GM23338 (cell line): ENCODE results near the gene PXT1. TPM values are rescaled to one million over a fixed set of nuclear protein-coding genes. Genes with fewer than 3 reads are reported as not detected.

Experiments used
- ATAC-seq: fragments of 200-7000 bp; cut with Tn5 transposase; 3 replicates; pipeline ENCODE4 v1.9.1; 2020
- DNase-seq: peaks from one replicate; pipeline ENCODE4 v3.0.0-alpha.2; 2015; ENCODE audit warnings: low spot score
- H2AFZ ChIP-seq: fragments of 200-600 bp; sonication (generic); 2 replicates; pipeline ENCODE4 v1.8.0; 2016; ENCODE audit warnings: antibody characterized with exemption, mild to moderate bottlenecking, moderate library complexity
- H3F3A ChIP-seq: fragments of 200-600 bp; sonication (generic); replicated peaks from 2 replicates; pipeline ENCODE4 v1.8.0; 2017; ENCODE audit warnings: antibody characterized with exemption, mixed run types, low read depth
- H3K27ac ChIP-seq: fragments of 200-600 bp; sonication (generic); 2 replicates; pipeline ENCODE4 v1.6.1; 2016; ENCODE audit warnings: low read depth
- H3K27me3 ChIP-seq: fragments of 200-600 bp; sonication (generic); 2 replicates; pipeline ENCODE4 v1.8.0; 2016; ENCODE audit warnings: mild to moderate bottlenecking, mixed run types, moderate library complexity; ENCODE audit not compliant: insufficient read depth
- H3K36me3 ChIP-seq: fragments of 200-600 bp; sonication (generic); 2 replicates; pipeline ENCODE4 v1.8.0; 2016; ENCODE audit warnings: mild to moderate bottlenecking; ENCODE audit not compliant: insufficient read depth
- H3K4me1 ChIP-seq: fragments of 200-600 bp; sonication (generic); 2 replicates; pipeline ENCODE4 v1.8.0; 2016; ENCODE audit warnings: mild to moderate bottlenecking, moderate library complexity; ENCODE audit not compliant: insufficient read depth
- H3K4me2 ChIP-seq: fragments of 200-600 bp; sonication (generic); 2 replicates; pipeline ENCODE4 v1.7.1; 2017; ENCODE audit warnings: mixed run types
- H3K4me3 ChIP-seq: fragments of 200-600 bp; sonication (generic); 2 replicates; pipeline ENCODE4 v1.6.1; 2016; ENCODE audit warnings: mixed run types
- H3K79me2 ChIP-seq: fragments of 200-600 bp; sonication (generic); replicated peaks from 2 replicates; pipeline ENCODE4 v1.8.0; 2017; ENCODE audit warnings: mild to moderate bottlenecking; ENCODE audit not compliant: insufficient read depth
- H3K9me2 ChIP-seq: fragments of 200-600 bp; sonication (generic); 2 replicates; pipeline ENCODE4 v1.8.0; 2017; ENCODE audit not compliant: insufficient read depth
- H4K20me1 ChIP-seq: fragments of 200-600 bp; sonication (generic); replicated peaks from 2 replicates; pipeline ENCODE4 v1.8.0; 2017; ENCODE audit warnings: mild to moderate bottlenecking; ENCODE audit not compliant: insufficient read depth
- H3K27ac Mint-ChIP-seq: 2 replicates; pipeline ENCODE4 v1.8.0; 2020; ENCODE audit warnings: inconsistent platforms, mild to moderate bottlenecking, moderate library complexity, mixed read lengths
- H3K27me3 Mint-ChIP-seq: 3 replicates; pipeline ENCODE4 v1.8.0; 2022; ENCODE audit warnings: low read depth, mild to moderate bottlenecking, moderate library complexity, mixed read lengths, inconsistent platforms; ENCODE audit not compliant: insufficient read depth, poor library complexity
- H3K36me3 Mint-ChIP-seq: 3 replicates; pipeline ENCODE4 v1.8.0; 2021; ENCODE audit warnings: low read depth, mild to moderate bottlenecking, inconsistent platforms, moderate library complexity, mixed read lengths
- H3K4me1 Mint-ChIP-seq: 3 replicates; pipeline ENCODE4 v1.8.0; 2020; ENCODE audit warnings: mild to moderate bottlenecking, inconsistent platforms, mixed read lengths
- H3K4me3 Mint-ChIP-seq: 3 replicates; pipeline ENCODE4 v1.8.0; 2021; ENCODE audit warnings: moderate library complexity, mild to moderate bottlenecking, inconsistent platforms, mixed read lengths
- H3K9me3 Mint-ChIP-seq: 3 replicates; pipeline ENCODE4 v1.8.0; 2020; ENCODE audit warnings: moderate library complexity, mild to moderate bottlenecking, inconsistent platforms, mixed read lengths
- CREB1 ChIP-seq: fragments of 250-450 bp; sonication (Bioruptor Pico); IDR thresholded peaks from 2 replicates; pipeline ENCODE4 v1.5.0; 2020; ENCODE audit warnings: low read depth, mild to moderate bottlenecking, moderate library complexity
- CTCF ChIP-seq, 2 experiments: fragments of 200-600 bp in 1 of 2; sonication (generic) in 1 of 2; conservative IDR thresholded peaks; 2 replicates each; pipeline versions ENCODE4 v1.5.1 to v1.6.1; 2016 to 2017; ENCODE audit warnings: antibody characterized with exemption in 2 of 2, low read depth in 2 of 2, mild to moderate bottlenecking in 2 of 2, moderate library complexity in 1 of 2
- ETS1 ChIP-seq: IDR thresholded peaks from 2 replicates; pipeline ENCODE4 v1.6.1; 2016; ENCODE audit warnings: antibody characterized with exemption
- EZH2 ChIP-seq: fragments of 200-600 bp; sonication (generic); IDR thresholded peaks from one replicate; pipeline ENCODE4 v1.8.0; 2017; ENCODE audit warnings: antibody characterized with exemption, mild to moderate bottlenecking, low read depth; ENCODE audit not compliant: unreplicated experiment
- EZH2phosphoT487 ChIP-seq: fragments of 200-600 bp; sonication (generic); IDR thresholded peaks from one replicate; pipeline ENCODE4 v1.8.1; 2018; ENCODE audit warnings: antibody characterized with exemption; ENCODE audit not compliant: unreplicated experiment
- JUNB ChIP-seq: IDR thresholded peaks from one replicate; pipeline ENCODE4 v1.6.1; 2016; ENCODE audit warnings: antibody characterized with exemption; ENCODE audit not compliant: unreplicated experiment
- NANOG ChIP-seq: IDR thresholded peaks from 2 replicates; pipeline ENCODE4 v1.6.1; 2016; ENCODE audit warnings: antibody characterized with exemption, borderline replicate concordance
- POLR2AphosphoS5 ChIP-seq: IDR thresholded peaks from 2 replicates; pipeline ENCODE4 v1.6.1; 2016; ENCODE audit warnings: antibody characterized with exemption, low read depth
- REST ChIP-seq: IDR thresholded peaks from one replicate; pipeline ENCODE4 v1.6.1; 2018; ENCODE audit warnings: antibody characterized with exemption; ENCODE audit not compliant: unreplicated experiment
- STAT1 ChIP-seq: IDR thresholded peaks from one replicate; pipeline ENCODE4 v1.6.1; 2016; ENCODE audit warnings: antibody characterized with exemption; ENCODE audit not compliant: unreplicated experiment
- ZNF114 ChIP-seq: fragments of 250-450 bp; sonication (Bioruptor Pico); IDR thresholded peaks from 2 replicates; pipeline ENCODE4 v1.5.0; 2020; ENCODE audit warnings: mild to moderate bottlenecking, moderate library complexity
- ZNF331 ChIP-seq: fragments of 250-450 bp; sonication (Bioruptor Pico); IDR thresholded peaks from 2 replicates; pipeline ENCODE4 v1.5.0; 2020; ENCODE audit warnings: low read depth, mild to moderate bottlenecking, moderate library complexity
- ZNF462 ChIP-seq: fragments of 250-450 bp; sonication (Bioruptor Pico); IDR thresholded peaks from 2 replicates; pipeline ENCODE4 v1.5.0; 2020; ENCODE audit warnings: mild to moderate bottlenecking, moderate library complexity
- polyA plus RNA-seq: library from polyadenylated mRNA; unstranded; fragments of >200 nt; fragmentation: Nextera tagmentation; extraction: Ambion mirVana; gene quantifications from 2 replicates; pipeline ENCODE4 v1.2.1, GENCODE V29; 2016
- total RNA-seq: library from RNA; depleted of rRNA; stranded (reverse); fragments of >200 nt; shearing (Covaris generic); gene quantifications from 2 replicates; pipeline ENCODE4 v1.2.3, GENCODE V29; 2014

Gene PXT1
- total and polyA plus RNA-seq, 2 experiments from 2014 or later, result 0.14 TPM; not detected in 1

- H3F3A ChIP-seq, result no peaks in the 10 kb centered on the region
- no peaks in the 10 kb centered on the region for H3K4me1 ChIP-seq
- no peak overlapping the region for H3K27ac ChIP-seq
- peak overlapping the region; percentile 77; the same call in 1 of the 2 replicates for H2AFZ ChIP-seq
- DNase-seq, result no peak
- TF ChIP-seq ZNF114 (CRISPR knock-in tag) (no peak), ZNF462 (CRISPR knock-in tag) (no peak), CTCF (conservative IDR thresholded peaks at IDR 0.05; ENCODE audit: low read depth in 2 of 2) (no peak), EZH2 (no peak), REST (no peak), NANOG (no peak), EZH2phosphoT487 (no peak), ZNF331 (CRISPR knock-in tag) (no peak), JUNB (no peak), STAT1 (no peak), ETS1 (no peak), POLR2AphosphoS5 (no peak), CREB1 (CRISPR knock-in tag) (no peak)
- no peak overlapping the region for H3K4me3 Mint-ChIP-seq
- H3K79me2 ChIP-seq, result no peaks in the 10 kb centered on the region
- H3K9me3 Mint-ChIP-seq, result no peaks in the 10 kb centered on the region; the same call in 2 of the 3 replicates
- H3K27me3 ChIP-seq, result no peaks in the 10 kb centered on the region
- H3K9me2 ChIP-seq, result no peaks in the 10 kb centered on the region
- H3K36me3 ChIP-seq, result no peaks in the 10 kb centered on the region
- no peak overlapping the region for H3K4me2 ChIP-seq
- ATAC-seq, result no peak
- no peaks in the 10 kb centered on the region for H3K27me3 Mint-ChIP-seq
- H4K20me1 ChIP-seq, result no peaks in the 10 kb centered on the region
- no peaks in the 10 kb centered on the region; the same call in 2 of the 3 replicates for H3K36me3 Mint-ChIP-seq
- no peaks in the 10 kb centered on the region for H3K4me1 Mint-ChIP-seq
- no peak overlapping the region for H3K27ac Mint-ChIP-seq
- no peak overlapping the region for H3K4me3 ChIP-seq
Measured at GRCh38 chr6:36361071-36361470, 81.6 kb downstream of the PXT1 start.
